ENCODE results near the gene PDE4A. TPM values are rescaled to one million over a fixed set of nuclear protein-coding genes. Genes with fewer than 3 reads are reported as not detected.

Gene PDE4A
- total and polyA plus RNA-seq, 10 of the 15 experiments (the other 5 are each of a cell fraction or from before 2014, with no cell fraction given), result 0.24 to 13.3 (median 4.9) TPM

DNA sequence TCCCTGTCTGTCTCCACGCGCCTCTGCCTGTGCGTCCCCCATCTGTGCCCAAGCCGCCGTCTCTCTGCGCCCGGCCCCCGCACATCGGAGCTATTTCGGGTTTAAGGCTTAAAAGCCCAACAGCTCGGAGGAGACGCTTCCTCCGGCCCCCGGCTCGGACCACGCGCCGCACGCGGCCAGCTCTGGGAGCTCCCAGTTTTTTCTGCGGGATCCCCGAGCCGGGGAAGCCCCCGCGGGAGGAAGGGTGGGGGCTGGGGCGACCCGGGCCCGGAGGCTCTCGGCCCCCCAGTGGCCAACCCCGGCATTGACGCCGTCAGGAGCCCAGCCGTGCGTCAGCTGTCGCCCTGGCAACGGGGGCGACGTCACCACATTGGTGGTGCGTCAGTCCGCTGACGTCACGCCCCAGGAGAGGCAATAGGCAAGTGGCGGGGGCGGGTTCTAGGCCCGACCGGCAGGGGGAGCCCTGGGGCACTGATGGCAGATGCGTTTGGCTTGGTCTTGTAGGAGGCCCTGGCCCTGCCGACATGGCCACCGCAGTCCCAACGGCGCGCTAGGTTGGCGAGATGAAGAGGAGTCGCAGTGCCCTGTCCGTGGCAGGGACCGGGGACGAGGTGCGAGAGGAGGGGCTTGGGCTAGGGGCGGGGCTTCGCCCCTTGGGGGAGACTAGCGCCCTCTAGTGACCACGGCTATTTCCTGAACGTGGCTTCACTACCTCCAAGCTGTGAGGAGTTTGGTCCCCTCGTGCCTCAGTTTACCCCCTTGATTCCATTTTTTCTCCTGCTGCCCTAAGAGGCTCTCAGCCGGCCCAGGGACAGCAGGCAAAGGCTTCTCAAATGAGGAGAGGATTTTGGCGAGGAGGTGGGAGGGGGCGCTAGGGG, 3.7 kb upstream of the PDE4A start (continued):
- TF ChIP-seq SIX5 (IDR thresholded peaks at IDR 0.05; ENCODE audit: low read depth, low read length, severe bottlenecking) (no peak), BACH1 (IDR thresholded peaks at IDR 0.05; ENCODE audit: borderline replicate concordance) (peak; percentile 93), BMI1 (IDR thresholded peaks at IDR 0.05; ENCODE audit: borderline replicate concordance) (peak; percentile 96), TARDBP (IDR thresholded peaks at IDR 0.05; ENCODE audit: borderline replicate concordance) (peak; percentile 71; the same call in 1 of the 2 replicates), EGR1 (IDR thresholded peaks at IDR 0.05; ENCODE audit: borderline replicate concordance in 1 of 2, low read depth in 2 of 2, low read length in 2 of 2) (peak in 1 of 2 experiments; percentile 88; a peak in 2 of 3 replicates), ASH2L (IDR thresholded peaks at IDR 0.05; ENCODE audit: borderline replicate concordance, low read depth) (no peak), HDAC2 (IDR thresholded peaks at IDR 0.05) (0 out of 2 replicates have a peak, but pooled peaks have one; percentile 52), EED (IDR thresholded peaks at IDR 0.05; ENCODE audit: low read depth) (peak; percentile 80), MYB (IDR thresholded peaks at IDR 0.05; ENCODE audit: borderline replicate concordance, low read depth, low read length) (no peak), NR2C2 (IDR thresholded peaks at IDR 0.05; ENCODE audit: borderline replicate concordance, control insufficient read depth, insufficient read length, low read depth) (no peak), NR2C1 (IDR thresholded peaks at IDR 0.05) (peak; percentile 42), KDM1A (IDR thresholded peaks at IDR 0.05; ENCODE audit: borderline replicate concordance) (peak; percentile 97)
- TF ChIP-seq, protein P1, sequence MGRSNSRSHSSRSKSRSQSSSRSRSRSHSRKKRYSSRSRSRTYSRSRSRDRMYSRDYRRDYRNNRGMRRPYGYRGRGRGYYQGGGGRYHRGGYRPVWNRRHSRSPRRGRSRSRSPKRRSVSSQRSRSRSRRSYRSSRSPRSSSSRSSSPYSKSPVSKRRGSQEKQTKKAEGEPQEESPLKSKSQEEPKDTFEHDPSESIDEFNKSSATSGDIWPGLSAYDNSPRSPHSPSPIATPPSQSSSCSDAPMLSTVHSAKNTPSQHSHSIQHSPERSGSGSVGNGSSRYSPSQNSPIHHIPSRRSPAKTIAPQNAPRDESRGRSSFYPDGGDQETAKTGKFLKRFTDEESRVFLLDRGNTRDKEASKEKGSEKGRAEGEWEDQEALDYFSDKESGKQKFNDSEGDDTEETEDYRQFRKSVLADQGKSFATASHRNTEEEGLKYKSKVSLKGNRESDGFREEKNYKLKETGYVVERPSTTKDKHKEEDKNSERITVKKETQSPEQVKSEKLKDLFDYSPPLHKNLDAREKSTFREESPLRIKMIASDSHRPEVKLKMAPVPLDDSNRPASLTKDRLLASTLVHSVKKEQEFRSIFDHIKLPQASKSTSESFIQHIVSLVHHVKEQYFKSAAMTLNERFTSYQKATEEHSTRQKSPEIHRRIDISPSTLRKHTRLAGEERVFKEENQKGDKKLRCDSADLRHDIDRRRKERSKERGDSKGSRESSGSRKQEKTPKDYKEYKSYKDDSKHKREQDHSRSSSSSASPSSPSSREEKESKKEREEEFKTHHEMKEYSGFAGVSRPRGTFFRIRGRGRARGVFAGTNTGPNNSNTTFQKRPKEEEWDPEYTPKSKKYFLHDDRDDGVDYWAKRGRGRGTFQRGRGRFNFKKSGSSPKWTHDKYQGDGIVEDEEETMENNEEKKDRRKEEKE (IDR thresholded peaks at IDR 0.05), result peak; percentile 60; the same call in 1 of the 2 replicates
- TF ChIP-seq, protein P2, sequence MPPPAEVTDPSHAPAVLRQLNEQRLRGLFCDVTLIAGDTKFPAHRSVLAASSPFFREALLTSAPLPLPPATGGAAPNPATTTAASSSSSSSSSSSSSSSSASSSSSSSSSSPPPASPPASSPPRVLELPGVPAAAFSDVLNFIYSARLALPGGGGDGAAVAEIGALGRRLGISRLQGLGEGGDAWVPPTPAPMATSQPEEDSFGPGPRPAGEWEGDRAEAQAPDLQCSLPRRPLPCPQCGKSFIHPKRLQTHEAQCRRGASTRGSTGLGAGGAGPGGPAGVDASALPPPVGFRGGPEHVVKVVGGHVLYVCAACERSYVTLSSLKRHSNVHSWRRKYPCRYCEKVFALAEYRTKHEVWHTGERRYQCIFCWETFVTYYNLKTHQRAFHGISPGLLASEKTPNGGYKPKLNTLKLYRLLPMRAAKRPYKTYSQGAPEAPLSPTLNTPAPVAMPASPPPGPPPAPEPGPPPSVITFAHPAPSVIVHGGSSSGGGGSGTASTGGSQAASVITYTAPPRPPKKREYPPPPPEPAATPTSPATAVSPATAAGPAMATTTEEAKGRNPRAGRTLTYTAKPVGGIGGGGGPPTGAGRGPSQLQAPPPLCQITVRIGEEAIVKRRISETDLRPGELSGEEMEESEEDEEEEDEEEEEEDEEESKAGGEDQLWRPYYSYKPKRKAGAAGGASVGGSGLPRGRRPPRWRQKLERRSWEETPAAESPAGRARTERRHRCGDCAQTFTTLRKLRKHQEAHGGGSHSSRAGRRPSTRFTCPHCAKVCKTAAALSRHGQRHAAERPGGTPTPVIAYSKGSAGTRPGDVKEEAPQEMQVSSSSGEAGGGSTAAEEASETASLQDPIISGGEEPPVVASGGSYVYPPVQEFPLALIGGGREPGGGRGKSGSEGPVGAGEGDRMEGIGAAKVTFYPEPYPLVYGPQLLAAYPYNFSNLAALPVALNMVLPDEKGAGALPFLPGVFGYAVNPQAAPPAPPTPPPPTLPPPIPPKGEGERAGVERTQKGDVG (CRISPR knock-in tag; IDR thresholded peaks at IDR 0.05), result no peak
- TF ChIP-seq, protein P3, sequence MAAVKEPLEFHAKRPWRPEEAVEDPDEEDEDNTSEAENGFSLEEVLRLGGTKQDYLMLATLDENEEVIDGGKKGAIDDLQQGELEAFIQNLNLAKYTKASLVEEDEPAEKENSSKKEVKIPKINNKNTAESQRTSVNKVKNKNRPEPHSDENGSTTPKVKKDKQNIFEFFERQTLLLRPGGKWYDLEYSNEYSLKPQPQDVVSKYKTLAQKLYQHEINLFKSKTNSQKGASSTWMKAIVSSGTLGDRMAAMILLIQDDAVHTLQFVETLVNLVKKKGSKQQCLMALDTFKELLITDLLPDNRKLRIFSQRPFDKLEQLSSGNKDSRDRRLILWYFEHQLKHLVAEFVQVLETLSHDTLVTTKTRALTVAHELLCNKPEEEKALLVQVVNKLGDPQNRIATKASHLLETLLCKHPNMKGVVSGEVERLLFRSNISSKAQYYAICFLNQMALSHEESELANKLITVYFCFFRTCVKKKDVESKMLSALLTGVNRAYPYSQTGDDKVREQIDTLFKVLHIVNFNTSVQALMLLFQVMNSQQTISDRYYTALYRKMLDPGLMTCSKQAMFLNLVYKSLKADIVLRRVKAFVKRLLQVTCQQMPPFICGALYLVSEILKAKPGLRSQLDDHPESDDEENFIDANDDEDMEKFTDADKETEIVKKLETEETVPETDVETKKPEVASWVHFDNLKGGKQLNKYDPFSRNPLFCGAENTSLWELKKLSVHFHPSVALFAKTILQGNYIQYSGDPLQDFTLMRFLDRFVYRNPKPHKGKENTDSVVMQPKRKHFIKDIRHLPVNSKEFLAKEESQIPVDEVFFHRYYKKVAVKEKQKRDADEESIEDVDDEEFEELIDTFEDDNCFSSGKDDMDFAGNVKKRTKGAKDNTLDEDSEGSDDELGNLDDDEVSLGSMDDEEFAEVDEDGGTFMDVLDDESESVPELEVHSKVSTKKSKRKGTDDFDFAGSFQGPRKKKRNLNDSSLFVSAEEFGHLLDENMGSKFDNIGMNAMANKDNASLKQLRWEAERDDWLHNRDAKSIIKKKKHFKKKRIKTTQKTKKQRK (IDR thresholded peaks at IDR 0.05; ENCODE audit: low read depth, low read length), result no peak
- TF ChIP-seq, protein P4, sequence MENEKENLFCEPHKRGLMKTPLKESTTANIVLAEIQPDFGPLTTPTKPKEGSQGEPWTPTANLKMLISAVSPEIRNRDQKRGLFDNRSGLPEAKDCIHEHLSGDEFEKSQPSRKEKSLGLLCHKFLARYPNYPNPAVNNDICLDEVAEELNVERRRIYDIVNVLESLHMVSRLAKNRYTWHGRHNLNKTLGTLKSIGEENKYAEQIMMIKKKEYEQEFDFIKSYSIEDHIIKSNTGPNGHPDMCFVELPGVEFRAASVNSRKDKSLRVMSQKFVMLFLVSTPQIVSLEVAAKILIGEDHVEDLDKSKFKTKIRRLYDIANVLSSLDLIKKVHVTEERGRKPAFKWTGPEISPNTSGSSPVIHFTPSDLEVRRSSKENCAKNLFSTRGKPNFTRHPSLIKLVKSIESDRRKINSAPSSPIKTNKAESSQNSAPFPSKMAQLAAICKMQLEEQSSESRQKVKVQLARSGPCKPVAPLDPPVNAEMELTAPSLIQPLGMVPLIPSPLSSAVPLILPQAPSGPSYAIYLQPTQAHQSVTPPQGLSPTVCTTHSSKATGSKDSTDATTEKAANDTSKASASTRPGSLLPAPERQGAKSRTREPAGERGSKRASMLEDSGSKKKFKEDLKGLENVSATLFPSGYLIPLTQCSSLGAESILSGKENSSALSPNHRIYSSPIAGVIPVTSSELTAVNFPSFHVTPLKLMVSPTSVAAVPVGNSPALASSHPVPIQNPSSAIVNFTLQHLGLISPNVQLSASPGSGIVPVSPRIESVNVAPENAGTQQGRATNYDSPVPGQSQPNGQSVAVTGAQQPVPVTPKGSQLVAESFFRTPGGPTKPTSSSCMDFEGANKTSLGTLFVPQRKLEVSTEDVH (IDR thresholded peaks at IDR 0.05; ENCODE audit: low read depth, partially characterized antibody), result no peak

Data from GM12878 (cell line).